HUES6 (cell line): ENCODE data around the gene SPO11.

Source experiments
- H3K27ac ChIP-seq: 2 replicates; pipeline ENCODE4 v1.7.0; 2013; ENCODE audit warnings: low read depth, mild to moderate bottlenecking, low read length, inconsistent platforms
- H3K27me3 ChIP-seq: 2 replicates; pipeline ENCODE4 v1.6.1; 2013; ENCODE audit warnings: low read length; ENCODE audit not compliant: control insufficient read depth, insufficient read depth
- H3K36me3 ChIP-seq: 2 replicates; pipeline ENCODE4 v1.6.1; 2013; ENCODE audit warnings: low read length; ENCODE audit not compliant: control insufficient read depth, insufficient read depth
- H3K4me1 ChIP-seq: 2 replicates; pipeline ENCODE4 v1.6.1; 2013; ENCODE audit warnings: low read length; ENCODE audit not compliant: control insufficient read depth, insufficient read depth
- H3K4me3 ChIP-seq: 2 replicates; pipeline ENCODE4 v1.5.1; 2013; ENCODE audit warnings: low read depth, low read length
- H3K9ac ChIP-seq: one replicate; pipeline ENCODE4 v1.6.1; 2013; ENCODE audit warnings: mild to moderate bottlenecking, low read length
- H3K9me3 ChIP-seq: 2 replicates; pipeline ENCODE4 v1.6.1; 2013; ENCODE audit warnings: low read depth, low read length; ENCODE audit not compliant: control insufficient read depth, insufficient read depth

The SPO11 gene

DNA sequence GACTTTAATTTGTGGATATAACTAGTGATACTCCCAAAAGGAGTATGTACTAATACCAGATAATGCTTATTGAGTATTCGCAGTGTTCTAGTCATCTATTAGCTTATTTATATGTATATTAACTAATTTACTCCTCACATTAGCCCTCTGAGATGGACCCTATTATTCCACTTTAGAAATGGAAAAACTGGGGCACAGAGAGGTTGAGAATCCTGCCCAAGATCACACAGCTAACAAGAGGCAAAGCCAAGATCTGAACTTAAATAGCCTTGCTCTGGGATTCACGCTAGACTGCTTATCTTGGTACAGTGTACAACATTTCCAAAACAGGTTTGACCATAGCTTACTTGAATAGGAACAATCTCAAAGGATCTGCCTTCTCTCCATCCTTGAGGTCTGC lies 8.5 kb upstream of the SPO11 start:
- Histone ChIP-seq H3K9me3 (no peaks in the 10 kb centered on the region), H3K27ac (no peak overlapping the region), H3K4me3 (no peak overlapping the region), H3K27me3 (peaks cover 13% of the 10 kb centered on the region; the same call in 1 of the 2 replicates), H3K36me3 (no peaks in the 10 kb centered on the region), H3K4me1 (peaks cover 12% of the 10 kb centered on the region), H3K9ac (no peak overlapping the region)

DNA sequence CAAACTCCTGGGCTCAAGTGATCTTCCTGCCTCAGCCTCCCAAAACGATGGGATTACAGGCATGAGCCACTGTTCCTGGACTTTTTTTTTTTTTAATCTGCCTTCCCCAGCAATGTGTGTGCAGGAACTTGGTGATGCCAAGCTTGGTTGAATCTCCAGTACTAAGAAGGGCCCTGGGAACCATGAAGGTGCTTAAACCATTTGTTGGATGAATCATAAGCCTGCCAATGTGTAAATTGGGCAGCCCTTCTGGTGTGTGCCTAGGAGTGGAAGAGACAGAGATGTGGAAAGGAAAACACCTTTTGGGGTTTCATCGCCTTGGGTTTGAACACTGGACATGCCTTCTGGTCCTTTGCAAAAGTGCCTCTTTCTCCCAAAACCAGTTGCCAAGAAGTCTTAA lies 7.1 kb upstream of the SPO11 start:
- no peak overlapping the region for H3K27ac ChIP-seq

GRCh38 chr20:57323034-57323433 lies 6.6 kb upstream of the SPO11 start:
- no peaks in the 10 kb centered on the region for H3K9me3 ChIP-seq
- no peak overlapping the region for H3K4me3 ChIP-seq
- H3K27ac ChIP-seq: no peak overlapping the region; the same call in 1 of the 2 replicates
- no peaks in the 10 kb centered on the region for H3K36me3 ChIP-seq
- peaks cover 13% of the 10 kb centered on the region; the same call in 1 of the 2 replicates for H3K27me3 ChIP-seq
- H3K9ac ChIP-seq: no peak overlapping the region
- peaks cover 20% of the 10 kb centered on the region for H3K4me1 ChIP-seq

More for the DNA sequence above, 7.1 kb upstream of the SPO11 start:
- no peak overlapping the region for H3K9ac ChIP-seq
- no peak overlapping the region for H3K4me3 ChIP-seq
- peaks cover 13% of the 10 kb centered on the region; the same call in 1 of the 2 replicates for H3K27me3 ChIP-seq
- peaks cover 22% of the 10 kb centered on the region for H3K4me1 ChIP-seq
- H3K36me3 ChIP-seq: no peaks in the 10 kb centered on the region
- no peaks in the 10 kb centered on the region for H3K9me3 ChIP-seq

DNA sequence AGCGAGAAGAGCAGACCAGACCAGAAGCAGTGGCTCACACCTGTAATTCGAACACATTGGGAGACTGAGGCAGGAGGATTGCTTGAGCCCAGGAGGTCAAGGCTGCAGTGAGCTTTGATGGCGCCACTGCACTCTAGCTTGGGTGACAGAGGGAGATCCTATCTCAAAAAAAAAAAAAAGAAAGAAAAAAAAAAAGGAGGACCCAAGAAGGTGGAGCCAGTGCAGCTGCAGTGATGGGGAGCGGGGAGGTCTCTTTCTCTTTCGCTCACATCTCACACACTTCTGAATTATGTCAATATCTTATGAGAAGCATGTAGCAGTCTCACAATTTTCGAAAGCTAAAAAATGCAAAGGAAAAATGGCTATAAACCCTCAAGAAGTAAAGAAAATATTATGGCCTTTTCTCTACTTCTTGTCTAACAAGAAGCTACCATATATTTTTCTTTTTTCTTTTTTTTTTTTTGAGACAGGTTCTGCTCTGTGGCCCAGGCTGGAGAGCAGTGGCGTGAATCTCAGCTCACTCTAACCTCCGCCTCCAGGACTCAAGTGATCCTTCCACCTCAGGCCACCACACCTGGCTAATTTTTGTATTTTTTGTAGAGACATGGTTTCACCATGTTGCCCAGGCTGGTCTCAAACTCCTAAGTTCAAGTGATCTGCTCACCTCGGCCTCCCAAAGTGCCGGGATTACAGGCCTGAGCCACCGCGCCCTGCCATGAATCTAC lies 3.8 kb upstream of the SPO11 start:
- H3K9ac ChIP-seq: peak overlapping the region; percentile 36
- H3K36me3 ChIP-seq: no peaks in the 10 kb centered on the region
- H3K4me1 ChIP-seq: peaks cover 24% of the 10 kb centered on the region
- H3K4me3 ChIP-seq: no peak overlapping the region
- peaks cover 13% of the 10 kb centered on the region; the same call in 1 of the 2 replicates for H3K27me3 ChIP-seq
- H3K27ac ChIP-seq: no peak overlapping the region
- H3K9me3 ChIP-seq: no peaks in the 10 kb centered on the region

DNA sequence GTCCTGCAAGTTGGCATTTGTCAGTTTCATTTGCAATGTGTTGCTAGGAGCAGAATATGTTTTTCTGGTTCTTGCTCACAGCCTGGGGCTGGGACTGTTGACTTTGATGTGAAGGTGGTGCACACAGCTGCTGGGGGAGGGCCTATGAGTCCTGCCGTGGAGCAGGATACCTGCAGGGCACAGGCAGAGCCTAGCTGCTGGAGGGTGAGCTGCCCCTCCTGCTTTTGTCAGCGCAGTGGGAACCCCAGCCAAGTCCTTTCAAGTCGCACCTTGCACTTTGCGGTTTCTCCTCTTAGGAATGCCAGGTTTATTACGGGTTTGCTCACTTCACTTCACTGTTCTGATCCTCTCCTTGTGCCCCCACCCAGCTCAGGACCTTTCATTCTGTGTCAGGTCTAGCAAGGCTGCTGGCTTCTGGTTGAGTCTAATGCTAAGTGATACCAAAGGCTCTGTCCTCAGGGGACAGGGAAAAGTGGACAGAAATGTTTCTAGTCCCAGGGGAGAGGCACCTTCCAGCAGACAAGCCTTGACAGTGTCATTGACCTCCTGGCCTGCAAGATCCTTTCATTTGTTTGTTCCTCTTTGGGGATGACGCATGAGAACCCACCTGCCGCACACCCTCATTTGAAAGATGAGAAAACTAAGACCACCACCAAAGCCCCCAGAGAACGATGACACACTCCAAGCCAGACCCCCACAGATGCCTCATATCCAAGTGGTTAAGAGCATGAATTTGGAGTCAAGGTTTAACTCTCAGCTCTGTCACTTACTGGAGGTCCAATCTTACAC lies 2.7 kb upstream of the SPO11 start:
- no peak overlapping the region for H3K27ac ChIP-seq
- no peak overlapping the region for H3K4me3 ChIP-seq
- H3K4me1 ChIP-seq: peaks cover 24% of the 10 kb centered on the region
- H3K9ac ChIP-seq: no peak overlapping the region
- H3K9me3 ChIP-seq: no peaks in the 10 kb centered on the region
- peaks cover 3% of the 10 kb centered on the region; the same call in 1 of the 2 replicates for H3K27me3 ChIP-seq
- H3K36me3 ChIP-seq: no peaks in the 10 kb centered on the region

DNA sequence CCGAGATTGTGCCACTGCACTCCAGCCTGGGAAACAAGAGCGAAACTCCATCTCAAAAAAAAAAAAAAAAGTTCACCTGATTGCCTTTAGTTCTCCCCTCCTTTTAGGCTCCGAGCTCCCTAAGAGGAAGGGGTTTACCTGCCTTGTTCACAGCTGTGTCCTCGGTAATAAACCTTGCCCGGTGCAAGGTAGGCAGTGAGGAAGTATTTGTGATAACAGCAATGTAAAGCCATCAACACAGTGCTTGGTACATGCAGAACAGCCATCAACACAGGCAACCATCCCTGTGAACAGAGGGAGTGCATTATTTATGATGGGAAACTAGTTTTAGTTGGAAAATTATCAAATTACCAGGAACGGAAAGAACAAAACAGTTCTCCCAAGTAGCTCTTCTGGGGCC lies 1.8 kb upstream of the SPO11 start:
- H3K27me3 ChIP-seq: no peaks in the 10 kb centered on the region

DNA sequence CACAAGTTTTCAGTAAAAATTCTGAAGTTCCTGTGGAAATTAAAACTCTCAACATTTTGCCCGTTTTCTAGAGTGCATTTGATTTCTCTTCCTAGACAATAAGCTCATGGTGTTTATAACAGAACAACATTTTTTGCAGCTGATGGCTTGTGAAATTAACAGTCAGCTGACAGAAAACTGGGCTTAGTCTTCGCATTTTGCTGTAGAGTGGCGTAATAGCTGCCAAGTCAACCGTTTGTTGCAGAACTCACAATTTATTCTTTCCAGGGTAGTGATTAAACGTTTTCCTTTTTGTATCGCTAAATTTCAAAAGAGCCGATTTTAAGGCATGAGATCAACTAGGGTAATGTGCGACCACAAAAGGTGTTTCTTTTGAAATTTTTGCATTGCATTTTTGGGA lies 1.4 kb downstream of the SPO11 start:
- H3K9me3 ChIP-seq: no peaks in the 10 kb centered on the region
- no peak overlapping the region for H3K4me3 ChIP-seq
- H3K9ac ChIP-seq: no peak overlapping the region
- H3K27me3 ChIP-seq: no peaks in the 10 kb centered on the region
- H3K27ac ChIP-seq: no peak overlapping the region
- no peaks in the 10 kb centered on the region for H3K36me3 ChIP-seq
- H3K4me1 ChIP-seq: peaks cover 15% of the 10 kb centered on the region

More for the DNA sequence above, 1.8 kb upstream of the SPO11 start:
- H3K9ac ChIP-seq: no peak overlapping the region
- no peaks in the 10 kb centered on the region for H3K36me3 ChIP-seq
- no peaks in the 10 kb centered on the region for H3K9me3 ChIP-seq
- H3K27ac ChIP-seq: no peak overlapping the region
- no peak overlapping the region for H3K4me3 ChIP-seq
- peaks cover 19% of the 10 kb centered on the region for H3K4me1 ChIP-seq

- Histone ChIP-seq H3K9ac (no peak overlapping the region), H3K27me3 (no peaks in the 10 kb centered on the region), H3K4me3 (no peak overlapping the region), H3K4me1 (peaks cover 4% of the 10 kb centered on the region; the same call in 1 of the 2 replicates), H3K9me3 (no peaks in the 10 kb centered on the region), H3K27ac (no peak overlapping the region), H3K36me3 (no peaks in the 10 kb centered on the region)
These were observed 2.8 kb downstream of the SPO11 start for GRCh38 chr20:57332105-57333089.

DNA sequence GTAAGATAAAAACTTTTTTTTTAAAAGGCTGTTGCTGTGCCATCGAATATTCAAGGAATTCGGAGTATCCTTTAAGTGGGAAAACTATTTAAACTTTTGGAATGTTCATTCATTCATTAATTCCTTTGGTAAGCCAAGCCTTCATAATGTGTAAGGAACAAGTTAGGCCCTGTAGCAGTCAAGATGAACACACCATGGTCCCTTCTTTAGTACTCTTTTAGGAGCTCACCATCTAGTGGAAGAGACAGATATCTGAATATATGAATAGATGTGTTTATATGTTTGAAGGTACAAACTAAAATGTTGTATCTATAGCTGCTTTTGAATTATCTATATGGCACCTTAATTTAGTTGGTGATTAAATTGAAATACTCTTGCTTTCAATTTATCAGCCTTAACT lies 5.8 kb downstream of the SPO11 start:
- Histone ChIP-seq H3K27me3 (no peaks in the 10 kb centered on the region), H3K4me1 (no peaks in the 10 kb centered on the region), H3K27ac (no peak overlapping the region), H3K9me3 (no peaks in the 10 kb centered on the region), H3K9ac (no peak overlapping the region), H3K36me3 (no peaks in the 10 kb centered on the region), H3K4me3 (no peak overlapping the region)

- Histone ChIP-seq H3K27me3 (no peaks in the 10 kb centered on the region), H3K9me3 (no peaks in the 10 kb centered on the region), H3K9ac (no peak overlapping the region), H3K4me1 (no peaks in the 10 kb centered on the region), H3K4me3 (no peak overlapping the region), H3K27ac (no peak overlapping the region), H3K36me3 (no peaks in the 10 kb centered on the region)
These were observed 12.1 kb downstream of the SPO11 start for GRCh38 chr20:57341663-57342062.
